H1 (cell line): ENCODE data around the gene ZNF550.

Source experiments
- CTCF ChIP-seq, 3 experiments: IDR thresholded peaks; 1 replicate in 2 of 3; 2 replicates in 1 of 3; pipeline versions ENCODE4 v1.5.1 to v1.6.1; 2011; ENCODE audit warnings: low read length in 3 of 3, mild to moderate bottlenecking in 3 of 3, inconsistent platforms in 2 of 3, low read depth in 1 of 3, moderate library complexity in 1 of 3; ENCODE audit not compliant: insufficient read depth in 1 of 3; ENCODE audit errors: control extremely low read depth in 1 of 3
- TEAD4 ChIP-seq: IDR thresholded peaks from 2 replicates; pipeline ENCODE4 v1.6.1; 2012; ENCODE audit warnings: low read depth, low read length, inconsistent platforms, mixed read lengths
- YY1 ChIP-seq: IDR thresholded peaks from 2 replicates; pipeline ENCODE4 v1.6.1; 2011; ENCODE audit warnings: low read depth, mild to moderate bottlenecking, low read length

GRCh38 chr19:57572415-57572947 lies 12.8 kb upstream of the ZNF550 start:
- TF ChIP-seq TEAD4 (no peak), CTCF (IDR thresholded peaks at IDR 0.05; ENCODE audit: control extremely low read depth in 1 of 3, insufficient read depth in 1 of 3, low read depth in 1 of 3, low read length in 3 of 3) (no peak), YY1 (no peak)
